Femur (tissue), 1 donor: ENCODE results near the gene PHF20.
"Not testable (repeated sequence)": the region's sequence is repeated elsewhere in the genome, so short reads cannot be mapped to it uniquely, and the experiment has no call there.

Source experiments
- DNase-seq: peaks from one replicate; pipeline ENCODE4 v3.0.0-alpha.2; 2017

PHF20 gene

GRCh38 chr20:35739294-35740163, 32.3 kb upstream of the PHF20 start:
- DNase-seq = no peak

GRCh38 chr20:35741892-35742740, 29.7 kb upstream of the PHF20 start, which contains the start of gene RBM39:
TSS of gene RBM39 (minus strand) at chr20:35742260. CDS start at chr20:35740874, 1,386 bp downstream.
- DNase-seq = peak; percentile 100

GRCh38 chr20:35742741-35743523, 28.9 kb upstream of the PHF20 start:
- DNase-seq = no peak

GRCh38 chr20:35743693-35744491, 27.9 kb upstream of the PHF20 start:
- DNase-seq = no peak

- not testable (repeated sequence) for DNase-seq
Observed at GRCh38 chr20:35744492-35744841, 27.3 kb upstream of the PHF20 start.

- DNase-seq = no peak
Observed at GRCh38 chr20:35750611-35751010, 21.2 kb upstream of the PHF20 start.

- DNase-seq = no peak
Observed at GRCh38 chr20:35756404-35756803, 15.4 kb upstream of the PHF20 start.

GRCh38 chr20:35757098-35757705, 14.6 kb upstream of the PHF20 start:
- no peak for DNase-seq

- DNase-seq = not testable (repeated sequence)
Observed at GRCh38 chr20:35761548-35761947, 10.3 kb upstream of the PHF20 start.

- DNase-seq = no peak
Observed at GRCh38 chr20:35762461-35762860, 9.4 kb upstream of the PHF20 start.

GRCh38 chr20:35764936-35765335, 6.9 kb upstream of the PHF20 start:
- not testable (repeated sequence) for DNase-seq

- no peak for DNase-seq
Observed at GRCh38 chr20:35766843-35767242, 5.0 kb upstream of the PHF20 start.

- peak; percentile 76 for DNase-seq
Observed at GRCh38 chr20:35767683-35768481, 3.9 kb upstream of the PHF20 start.

- peak; percentile 92 for DNase-seq
Observed at GRCh38 chr20:35768731-35769664, 2.8 kb upstream of the PHF20 start.

- no peak for DNase-seq
Observed at GRCh38 chr20:35771367-35771688, 487 bp upstream of the PHF20 start.

- no peak for DNase-seq
Observed at GRCh38 chr20:35772563-35773058, 796 bp downstream of the PHF20 start.

- DNase-seq = peak; percentile 23
Observed at GRCh38 chr20:35773154-35773751, 1.4 kb downstream of the PHF20 start.

GRCh38 chr20:35774391-35774790, 2.6 kb downstream of the PHF20 start:
- no peak for DNase-seq

- peak; percentile 44 for DNase-seq
Observed at GRCh38 chr20:35776513-35777101, 4.8 kb downstream of the PHF20 start.
